HL-60 (cell line): ENCODE data around the gene FGD5.

ENCODE experiments used
- GABPA ChIP-seq: IDR thresholded peaks from 2 replicates; pipeline ENCODE4 v1.6.1; 2012; ENCODE audit warnings: low read depth
- POLR2AphosphoS5 ChIP-seq: IDR thresholded peaks from 2 replicates; pipeline ENCODE4 v1.6.1; 2012; ENCODE audit warnings: low read depth
- SPI1 ChIP-seq: IDR thresholded peaks from 2 replicates; pipeline ENCODE4 v1.6.1; 2012; ENCODE audit warnings: low read depth, mild to moderate bottlenecking, borderline replicate concordance
- TF ChIP-seq, protein P1 (sequence below): IDR thresholded peaks from one replicate; pipeline ENCODE4 v1.5.1; 2011; ENCODE audit warnings: low read length, control low read depth, inconsistent platforms; ENCODE audit not compliant: insufficient read depth
- TF ChIP-seq, protein P2 (sequence below): IDR thresholded peaks from 2 replicates; pipeline ENCODE4 v1.6.1; 2012; ENCODE audit warnings: low read depth; ENCODE audit not compliant: insufficient replicate concordance

DNA sequence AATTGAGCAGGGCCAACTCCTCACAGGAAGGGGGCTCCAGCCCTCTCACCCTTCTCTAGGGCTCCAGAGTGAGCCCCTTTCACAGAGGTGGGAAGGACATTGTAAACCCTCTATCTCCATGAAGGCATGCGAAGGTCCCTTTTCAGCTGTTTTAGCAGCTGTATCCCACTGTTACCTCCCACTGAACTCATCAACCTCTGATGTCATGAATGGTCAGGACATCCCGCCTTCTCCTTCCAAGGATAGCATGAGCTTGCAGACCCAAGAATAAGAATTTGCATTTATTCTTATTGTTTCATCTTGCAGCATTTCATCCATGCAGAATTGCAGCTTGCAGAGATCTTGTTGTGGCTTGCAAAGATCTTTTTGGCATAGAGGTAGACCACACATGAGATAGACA is 24.3 kb upstream of the FGD5 start:
- TF ChIP-seq, protein P1, sequence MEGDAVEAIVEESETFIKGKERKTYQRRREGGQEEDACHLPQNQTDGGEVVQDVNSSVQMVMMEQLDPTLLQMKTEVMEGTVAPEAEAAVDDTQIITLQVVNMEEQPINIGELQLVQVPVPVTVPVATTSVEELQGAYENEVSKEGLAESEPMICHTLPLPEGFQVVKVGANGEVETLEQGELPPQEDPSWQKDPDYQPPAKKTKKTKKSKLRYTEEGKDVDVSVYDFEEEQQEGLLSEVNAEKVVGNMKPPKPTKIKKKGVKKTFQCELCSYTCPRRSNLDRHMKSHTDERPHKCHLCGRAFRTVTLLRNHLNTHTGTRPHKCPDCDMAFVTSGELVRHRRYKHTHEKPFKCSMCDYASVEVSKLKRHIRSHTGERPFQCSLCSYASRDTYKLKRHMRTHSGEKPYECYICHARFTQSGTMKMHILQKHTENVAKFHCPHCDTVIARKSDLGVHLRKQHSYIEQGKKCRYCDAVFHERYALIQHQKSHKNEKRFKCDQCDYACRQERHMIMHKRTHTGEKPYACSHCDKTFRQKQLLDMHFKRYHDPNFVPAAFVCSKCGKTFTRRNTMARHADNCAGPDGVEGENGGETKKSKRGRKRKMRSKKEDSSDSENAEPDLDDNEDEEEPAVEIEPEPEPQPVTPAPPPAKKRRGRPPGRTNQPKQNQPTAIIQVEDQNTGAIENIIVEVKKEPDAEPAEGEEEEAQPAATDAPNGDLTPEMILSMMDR, result no peak
- no peak for TF ChIP-seq POLR2AphosphoS5
- TF ChIP-seq, protein P2, sequence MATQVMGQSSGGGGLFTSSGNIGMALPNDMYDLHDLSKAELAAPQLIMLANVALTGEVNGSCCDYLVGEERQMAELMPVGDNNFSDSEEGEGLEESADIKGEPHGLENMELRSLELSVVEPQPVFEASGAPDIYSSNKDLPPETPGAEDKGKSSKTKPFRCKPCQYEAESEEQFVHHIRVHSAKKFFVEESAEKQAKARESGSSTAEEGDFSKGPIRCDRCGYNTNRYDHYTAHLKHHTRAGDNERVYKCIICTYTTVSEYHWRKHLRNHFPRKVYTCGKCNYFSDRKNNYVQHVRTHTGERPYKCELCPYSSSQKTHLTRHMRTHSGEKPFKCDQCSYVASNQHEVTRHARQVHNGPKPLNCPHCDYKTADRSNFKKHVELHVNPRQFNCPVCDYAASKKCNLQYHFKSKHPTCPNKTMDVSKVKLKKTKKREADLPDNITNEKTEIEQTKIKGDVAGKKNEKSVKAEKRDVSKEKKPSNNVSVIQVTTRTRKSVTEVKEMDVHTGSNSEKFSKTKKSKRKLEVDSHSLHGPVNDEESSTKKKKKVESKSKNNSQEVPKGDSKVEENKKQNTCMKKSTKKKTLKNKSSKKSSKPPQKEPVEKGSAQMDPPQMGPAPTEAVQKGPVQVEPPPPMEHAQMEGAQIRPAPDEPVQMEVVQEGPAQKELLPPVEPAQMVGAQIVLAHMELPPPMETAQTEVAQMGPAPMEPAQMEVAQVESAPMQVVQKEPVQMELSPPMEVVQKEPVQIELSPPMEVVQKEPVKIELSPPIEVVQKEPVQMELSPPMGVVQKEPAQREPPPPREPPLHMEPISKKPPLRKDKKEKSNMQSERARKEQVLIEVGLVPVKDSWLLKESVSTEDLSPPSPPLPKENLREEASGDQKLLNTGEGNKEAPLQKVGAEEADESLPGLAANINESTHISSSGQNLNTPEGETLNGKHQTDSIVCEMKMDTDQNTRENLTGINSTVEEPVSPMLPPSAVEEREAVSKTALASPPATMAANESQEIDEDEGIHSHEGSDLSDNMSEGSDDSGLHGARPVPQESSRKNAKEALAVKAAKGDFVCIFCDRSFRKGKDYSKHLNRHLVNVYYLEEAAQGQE, result no peak
- TF ChIP-seq GABPA, result no peak
- TF ChIP-seq SPI1, result no peak
